Heart left ventricle (tissue), 16 donors: ENCODE results near the gene LMBRD1. TPM values are rescaled to one million over a fixed set of nuclear protein-coding genes. Genes with fewer than 3 reads are reported as not detected.
"Not testable (repeated sequence)": the region's sequence is repeated elsewhere in the genome, so short reads cannot be mapped to it uniquely, and the experiment has no call there.

Experiments used
- ATAC-seq, 4 donors: fragments of 200-7000 bp; cut with Tn5 transposase; one replicate each; pipeline ENCODE4 v1.9.1; 2020 to 2022; ENCODE audit warnings: moderate library complexity in 4 of 4, mild to moderate bottlenecking in 3 of 4, moderate number of reproducible peaks in 1 of 4
- DNase-seq, 5 donors: peaks; one replicate each; pipeline ENCODE4 v3.0.0-alpha.2; 2020
- H3K27ac ChIP-seq, 12 donors: fragments of 200-600 bp; sonication (generic) in 4 of 12; one replicate each; pipeline versions ENCODE4 v1.5.0 to v1.8.0; 2016 to 2022; ENCODE audit warnings: mild to moderate bottlenecking in 2 of 12
- H3K27me3 ChIP-seq, 9 donors: fragments of 200-600 bp; sonication (generic) in 2 of 9; one replicate each; pipeline versions ENCODE4 v1.5.1 to v1.8.0; 2016 to 2022; ENCODE audit warnings: mild to moderate bottlenecking in 3 of 9
- H3K36me3 ChIP-seq, 9 donors: fragments of 200-600 bp; sonication (generic) in 2 of 9; one replicate each; pipeline versions ENCODE4 v1.5.0 to v1.8.0; 2018 to 2022; ENCODE audit warnings: mild to moderate bottlenecking in 2 of 9
- H3K4me1 ChIP-seq, 12 donors: fragments of 200-600 bp; sonication (generic) in 4 of 12; one replicate each; pipeline versions ENCODE4 v1.5.0 to v1.8.0; 2016 to 2022; ENCODE audit warnings: mild to moderate bottlenecking in 3 of 12
- H3K4me3 ChIP-seq, 12 donors: fragments of 200-600 bp; sonication (generic) in 4 of 12; one replicate each; pipeline versions ENCODE4 v1.5.0 to v1.8.0; 2017 to 2022; ENCODE audit warnings: mild to moderate bottlenecking in 9 of 12, moderate library complexity in 4 of 12
- H3K9me3 ChIP-seq, 12 donors: fragments of 200-600 bp; sonication (generic) in 4 of 12; one replicate each; pipeline versions ENCODE4 v1.5.0 to v1.8.0; 2016 to 2022; ENCODE audit warnings: mild to moderate bottlenecking in 1 of 12
- CTCF ChIP-seq, 12 donors: fragments of 200-600 bp; sonication (generic) in 4 of 12; IDR thresholded peaks; one replicate each; pipeline versions ENCODE4 v1.5.0 to v1.8.0; 2018 to 2022; ENCODE audit warnings: antibody characterized with exemption in 12 of 12, mild to moderate bottlenecking in 5 of 12
- POLR2A ChIP-seq, 2 donors: fragments of 450-650 bp; IDR thresholded peaks; one replicate each; pipeline ENCODE4 v1.6.1; 2017; ENCODE audit warnings: antibody characterized with exemption in 2 of 2, mild to moderate bottlenecking in 2 of 2, moderate library complexity in 2 of 2
- WGBS, 4 donors: extraction: QIAGEN DNeasy Blood & Tissue Kit in 2 of 4; methylation state at CpG; one replicate each; pipeline versions ENCODE4 v1.1.5 to v1.1.7; 2013 to 2018; 5-methylcytosine and 5-hydroxymethylcytosine counted together
- intact Hi-C, 10 donors: fragments of 100-400 bp; cut with DNase I; formaldehyde crosslinking; loops; one replicate each; pipeline versions ENCODE4 v1.11.1 to v1.14.2; 2022
- polyA plus RNA-seq, 2 donors: library from polyadenylated mRNA; stranded (reverse); fragments of 200-250 nt; gene quantifications; one replicate each; pipeline ENCODE4 v1.2.3, GENCODE V29; 2013
- total RNA-seq, 9 donors: library from RNA; depleted of rRNA in 2 of 9; stranded (reverse); fragments of >200 nt in 2 of 9; fragmentation: NEBNext Ultra II Directional in 3 of 9; extraction: Animal tissue kit (Norgen Biotek cat#: 25700) in 3 of 9; gene quantifications; one replicate each; pipeline versions ENCODE4 v1.1.0 to v1.2.4, GENCODE V29; 2016 to 2023
- donor health status: ischemic (EF 13 %, LVEDD 7.1; RV severe dilation, severe dysfunction).
- donor health status: healthy with polysubstance abuse.
- donor health status: DM: no; HTN: yes; CAD: no.
- donor health status: DM: no; HTN: no; CAD: no.
- donor health status: ischemic (EF 25% LVEDD 6.9; RV normal size, moderate dysfunction).
- donor health status: ischemic (EF 25% LVEDD 5.7; RV mildly dilated, moderate dysfunction).
- donor health status: healthy.
- donor health status: DM: yes; HTN: yes; CAD: no.
- donor health status: ischemic (EF 35%, LVEDD 5.7; RV mildly dilated, moderate dysfunction).
- donor health status: nonischemic (EF 11% LVEDD 7.7; RV severe dilation, severe dysfunction).
- donor health status: DM: yes; HTN: yes; CAD: no.
- donor health status: PGD.
- donor health status: ischemic (EF 29% LVEDD 5.4; RV normal size, mild dysfunction).
- donor health status: nonischemic (EF 23%, LVEDD 6.1; RV moderate dilation, normal function).

LMBRD1 gene
- total and polyA plus RNA-seq, 11 donors: 37.0 to 53.6 (median 45.1) TPM

GRCh38 chr6:69801225-69801624 is 4.4 kb upstream of the LMBRD1 start:
- H3K4me1 ChIP-seq: peaks cover 0 to 10% (median 7%) of the 10 kb centered on the region in 12 donors
- no peak for ATAC-seq

GRCh38 chr6:69798796-69799195 is 2.0 kb upstream of the LMBRD1 start:
- not testable (repeated sequence) for ATAC-seq, H3K27ac ChIP-seq, H3K36me3 ChIP-seq, DNase-seq, H3K4me3 ChIP-seq, H3K27me3 ChIP-seq, H3K9me3 ChIP-seq
- peaks cover 0 to 25% (median 11%) of the 10 kb centered on the region in 12 donors for H3K4me1 ChIP-seq
- intact Hi-C loops: loop anchor here in 1 of 10 donors (5.0 kb wide), 1 partner anchor 66 kb away; no protein-coding TSS in a partner anchor

More at GRCh38 chr6:69801225-69801624, 4.4 kb upstream of the LMBRD1 start:
- Histone ChIP-seq H3K36me3 (no peaks in the 10 kb centered on the region), H3K27ac (no peak overlapping the region), H3K9me3 (no peaks in the 10 kb centered on the region), H3K4me3 (no peak overlapping the region), H3K27me3 (no peaks in the 10 kb centered on the region)
- no peak for TF ChIP-seq POLR2A (IDR thresholded peaks at IDR 0.05)
- intact Hi-C loops: no loop called here
- no peak for DNase-seq
- WGBS, 4 donors: 35 to 47% (median 43%) methylated on average over 1 of the region's 1 CpG

GRCh38 chr6:69796073-69796641 is 653 bp downstream of the LMBRD1 start:
- intact Hi-C loops: loop anchor here in 1 of 10 donors (5.0 kb wide), 1 partner anchor 64 kb away; no protein-coding TSS in a partner anchor
- no peaks in the 10 kb centered on the region for H3K36me3 ChIP-seq
- H3K4me1 ChIP-seq: peaks cover 0 to 47% (median 26%) of the 10 kb centered on the region in 12 donors
- H3K27ac ChIP-seq: peak overlapping the region; percentile 83 to 97 (median 92)
- WGBS, 4 donors: 0 to 1% (median 1%) methylated on average over 17 to 20 of the region's 20 CpGs
- no peaks in the 10 kb centered on the region for H3K9me3 ChIP-seq
- ATAC-seq (peak; percentile 2 to 22 (median 9)), DNase-seq (no peak)
- TF ChIP-seq POLR2A (IDR thresholded peaks at IDR 0.05): no peak
- no peak for TF ChIP-seq CTCF (IDR thresholded peaks at IDR 0.05)
- H3K4me3 ChIP-seq: peak overlapping the region; percentile 67 to 87 (median 82)
- H3K27me3 ChIP-seq: no peaks in the 10 kb centered on the region

- peak in 1 of 12 donors; percentile 12 for TF ChIP-seq CTCF (IDR thresholded peaks at IDR 0.05)
- TF ChIP-seq POLR2A (IDR thresholded peaks at IDR 0.05): no peak
- Histone ChIP-seq H3K4me1 (peaks cover 0 to 51% (median 32%) of the 10 kb centered on the region in 12 donors), H3K4me3 (peak overlapping the region; percentile 67 to 87 (median 82)), H3K27me3 (no peaks in the 10 kb centered on the region), H3K9me3 (no peaks in the 10 kb centered on the region), H3K27ac (peak overlapping the region; percentile 83 to 97 (median 92)), H3K36me3 (no peaks in the 10 kb centered on the region)
- no peak for DNase-seq
- intact Hi-C loops: loop anchor here in 1 of 10 donors (5.0 kb wide), 1 partner anchor 63 kb away; no protein-coding TSS in a partner anchor
- no peak for ATAC-seq
- WGBS, 4 donors: 23 to 29% (median 25%) methylated on average over 5 of the region's 5 CpGs
These were observed 1.2 kb downstream of the LMBRD1 start for GRCh38 chr6:69795469-69796072.

- Histone ChIP-seq H3K4me1 (peaks cover 0 to 57% (median 34%) of the 10 kb centered on the region in 12 donors), H3K27me3 (no peaks in the 10 kb centered on the region), H3K9me3 (no peaks in the 10 kb centered on the region), H3K27ac (peak overlapping the region in 10 of 12 donors; percentile 13 to 76 (median 58)), H3K36me3 (peaks cover 0 to 23% (median 18%) of the 10 kb centered on the region in 9 donors), H3K4me3 (no peak overlapping the region)
- no peak for ATAC-seq
- intact Hi-C loops: no loop called here
- no peak for DNase-seq
- TF ChIP-seq POLR2A (IDR thresholded peaks at IDR 0.05) (no peak), CTCF (IDR thresholded peaks at IDR 0.05) (no peak)
These were observed 4.5 kb downstream of the LMBRD1 start for GRCh38 chr6:69792292-69792691.
